MM.1S (cell line): ENCODE measurements around the gene MACROD1.

Experiments used
- DNase-seq: peaks from one replicate; pipeline ENCODE4 v3.0.0-alpha.2; 2015
- H2AFZ ChIP-seq: fragments of 300-600 bp; sonication (generic); 2 replicates; pipeline ENCODE4 v1.6.0; 2016; ENCODE audit warnings: antibody characterized with exemption, low read length
- H3F3A ChIP-seq: fragments of 300-600 bp; sonication (generic); 2 replicates; pipeline ENCODE4 v1.6.1; 2016; ENCODE audit warnings: mild to moderate bottlenecking, antibody characterized with exemption, low read length, moderate library complexity, mixed read lengths; ENCODE audit not compliant: insufficient read depth
- H3K27ac ChIP-seq: fragments of 300-600 bp; sonication (generic); 2 replicates; pipeline ENCODE4 v1.5.1; 2016; ENCODE audit warnings: mild to moderate bottlenecking, low read length
- H3K27me3 ChIP-seq: fragments of 300-600 bp; sonication (generic); replicated peaks from 2 replicates; pipeline ENCODE4 v1.6.0; 2016; ENCODE audit warnings: low read length; ENCODE audit not compliant: insufficient read depth
- H3K36me3 ChIP-seq: fragments of 300-600 bp; sonication (generic); replicated peaks from 2 replicates; pipeline ENCODE4 v1.6.1; 2016; ENCODE audit warnings: mild to moderate bottlenecking, low read length, mixed read lengths; ENCODE audit not compliant: insufficient read depth
- H3K4me1 ChIP-seq: fragments of 300-600 bp; sonication (generic); 2 replicates; pipeline ENCODE4 v1.6.1; 2016; ENCODE audit warnings: low read length, mixed read lengths
- H3K4me2 ChIP-seq: fragments of 300-600 bp; sonication (generic); 2 replicates; pipeline ENCODE4 v1.6.0; 2016; ENCODE audit warnings: low read depth, low read length
- H3K4me3 ChIP-seq: fragments of 300-600 bp; sonication (generic); 2 replicates; pipeline ENCODE4 v1.5.1; 2016; ENCODE audit warnings: low read length, mixed read lengths
- H3K79me2 ChIP-seq: fragments of 300-600 bp; sonication (generic); 2 replicates; pipeline ENCODE4 v1.6.1; 2016; ENCODE audit warnings: mixed run types, low read length, mixed read lengths
- H3K9ac ChIP-seq: fragments of 300-600 bp; sonication (generic); 2 replicates; pipeline ENCODE4 v1.6.1; 2016; ENCODE audit warnings: low read length, mixed read lengths
- H3K9me2 ChIP-seq: fragments of 300-600 bp; sonication (generic); replicated peaks from 2 replicates; pipeline ENCODE4 v1.6.1; 2016; ENCODE audit warnings: mild to moderate bottlenecking, low read length, mixed read lengths; ENCODE audit not compliant: insufficient read depth
- H3K9me3 ChIP-seq: fragments of 300-600 bp; sonication (generic); replicated peaks from 2 replicates; pipeline ENCODE4 v1.6.1; 2016; ENCODE audit warnings: mild to moderate bottlenecking, low read length, mixed read lengths; ENCODE audit not compliant: insufficient read depth
- H4K20me1 ChIP-seq: fragments of 300-600 bp; sonication (generic); 2 replicates; pipeline ENCODE4 v1.6.1; 2016; ENCODE audit warnings: mild to moderate bottlenecking, low read length, moderate library complexity, mixed read lengths; ENCODE audit not compliant: insufficient read depth
- CTCF ChIP-seq: fragments of 300-600 bp; sonication (generic); IDR thresholded peaks from 2 replicates; pipeline ENCODE4 v1.5.1; 2016; ENCODE audit warnings: antibody characterized with exemption, low read length, mixed read lengths
- EZH2 ChIP-seq: fragments of 300-600 bp; sonication (generic); optimal IDR thresholded peaks from 2 replicates; pipeline ENCODE3; 2017; ENCODE audit warnings: low read depth, mild to moderate bottlenecking, antibody characterized with exemption, low read length, mixed read lengths
- EZH2phosphoT487 ChIP-seq: fragments of 300-600 bp; sonication (generic); IDR thresholded peaks from 2 replicates; pipeline ENCODE4 v1.6.1; 2018; ENCODE audit warnings: antibody characterized with exemption, low read length

MACROD1 gene

GRCh38 chr11:64063777-64064176 lies 102.1 kb downstream of the MACROD1 start:
- TF ChIP-seq EZH2 (no peak), EZH2phosphoT487 (no peak), CTCF (no peak)
- Histone ChIP-seq H4K20me1 (no peaks in the 10 kb centered on the region), H3K36me3 (no peaks in the 10 kb centered on the region), H3K4me1 (no peaks in the 10 kb centered on the region), H3K4me3 (no peak overlapping the region), H3K27ac (no peak overlapping the region), H3K9me2 (no peaks in the 10 kb centered on the region), H3K9me3 (no peaks in the 10 kb centered on the region), H3K27me3 (no peaks in the 10 kb centered on the region), H3F3A (no peaks in the 10 kb centered on the region), H3K9ac (no peak overlapping the region), H3K79me2 (no peaks in the 10 kb centered on the region), H3K4me2 (no peak overlapping the region), H2AFZ (no peak overlapping the region)
- no peak for DNase-seq

- H3K79me2 ChIP-seq = no peaks in the 10 kb centered on the region
- H3K9me2 ChIP-seq = no peaks in the 10 kb centered on the region
- no peak overlapping the region for H3K4me2 ChIP-seq
- TF ChIP-seq EZH2phosphoT487 (no peak), EZH2 (no peak), CTCF (no peak)
- H3K27me3 ChIP-seq = no peaks in the 10 kb centered on the region
- H3K9me3 ChIP-seq = no peaks in the 10 kb centered on the region
- H3K4me1 ChIP-seq = no peaks in the 10 kb centered on the region
- H3K4me3 ChIP-seq = no peak overlapping the region
- H4K20me1 ChIP-seq = no peaks in the 10 kb centered on the region
- no peaks in the 10 kb centered on the region for H3F3A ChIP-seq
- H3K36me3 ChIP-seq = no peaks in the 10 kb centered on the region
- no peak overlapping the region for H3K27ac ChIP-seq
- no peak for DNase-seq
- H2AFZ ChIP-seq = no peak overlapping the region
- H3K9ac ChIP-seq = no peak overlapping the region
These were observed 103.5 kb downstream of the MACROD1 start for GRCh38 chr11:64062185-64063039.

- H3K36me3 ChIP-seq = no peaks in the 10 kb centered on the region
- H3K4me2 ChIP-seq = peak overlapping the region; percentile 65
- H4K20me1 ChIP-seq = no peaks in the 10 kb centered on the region
- H3F3A ChIP-seq = no peaks in the 10 kb centered on the region
- DNase-seq = peak; percentile 52
- H3K79me2 ChIP-seq = no peaks in the 10 kb centered on the region
- no peaks in the 10 kb centered on the region for H3K9me3 ChIP-seq
- TF ChIP-seq CTCF (no peak), EZH2phosphoT487 (no peak), EZH2 (no peak)
- H3K27me3 ChIP-seq = no peaks in the 10 kb centered on the region
- H3K9me2 ChIP-seq = no peaks in the 10 kb centered on the region
- H3K4me1 ChIP-seq = no peaks in the 10 kb centered on the region
- 0 out of 2 replicates have a peak overlapping the region, but pooled peaks have one; percentile 21 for H2AFZ ChIP-seq
- peak overlapping the region; percentile 38 for H3K4me3 ChIP-seq
- no peak overlapping the region for H3K27ac ChIP-seq
- H3K9ac ChIP-seq = no peak overlapping the region
These were observed 105.0 kb downstream of the MACROD1 start for GRCh38 chr11:64060861-64061444.
